PC-3 (cell line): ENCODE results near the gene CTSE. TPM values are rescaled to one million over a fixed set of nuclear protein-coding genes. Genes with fewer than 3 reads are reported as not detected.

Experiments used
- ATAC-seq: fragments of 200-7000 bp; cut with Tn5 transposase; 2 replicates; pipeline ENCODE4 v1.9.1; 2020; ENCODE audit warnings: mild to moderate bottlenecking, moderate library complexity
- BruUV-seq: library from RNA; stranded (reverse); fragments of 400-500 nt; replicated peaks from 2 replicates; lab custom pipeline; 2021; lab: Mats Ljungman, UMichigan
- CTCF ChIA-PET: fragments of 300-600 bp; sonication (Branson Sonifier 250); formaldehyde crosslinking; loops from one replicate; lab custom pipeline; 2022; ENCODE audit warnings: antibody characterized with exemption; lab: Charles Lee
- POLR2A ChIA-PET: fragments of 300-600 bp; sonication (Branson Sonifier 250); formaldehyde crosslinking; loops from one replicate; lab custom pipeline; 2022; ENCODE audit warnings: antibody characterized with exemption; ENCODE audit not compliant: unreplicated experiment; lab: Charles Lee
- DNase-seq: peaks from one replicate; pipeline ENCODE4 v3.0.0-alpha.2; 2015
- H2AFZ ChIP-seq: fragments of 300-600 bp; sonication (generic); 2 replicates; pipeline ENCODE4 v1.6.0; 2016; ENCODE audit warnings: antibody characterized with exemption, low read length
- H3F3A ChIP-seq: fragments of 300-600 bp; sonication (generic); one replicate; pipeline ENCODE4 v1.6.0; 2017; ENCODE audit warnings: antibody characterized with exemption, low read length, control low read depth, mild to moderate bottlenecking; ENCODE audit not compliant: unreplicated experiment
- H3K27ac ChIP-seq: fragments of 300-600 bp; sonication (generic); 2 replicates; pipeline ENCODE4 v1.5.1; 2016; ENCODE audit warnings: mild to moderate bottlenecking, low read length
- H3K27me3 ChIP-seq: fragments of 300-600 bp; sonication (generic); 2 replicates; pipeline ENCODE4 v1.6.1; 2016; ENCODE audit warnings: low read length, mixed read lengths
- H3K36me3 ChIP-seq: fragments of 300-600 bp; sonication (generic); 2 replicates; pipeline ENCODE4 v1.6.1; 2016; ENCODE audit warnings: low read depth, mixed run types, low read length, mixed read lengths
- H3K4me1 ChIP-seq: fragments of 300-600 bp; sonication (generic); 2 replicates; pipeline ENCODE4 v1.5.1; 2016; ENCODE audit warnings: low read length; ENCODE audit not compliant: insufficient read depth
- H3K4me2 ChIP-seq: fragments of 300-600 bp; sonication (generic); 2 replicates; pipeline ENCODE4 v1.6.0; 2016; ENCODE audit warnings: low read length
- H3K4me3 ChIP-seq: fragments of 300-600 bp; sonication (generic); 2 replicates; pipeline ENCODE4 v1.5.1; 2016; ENCODE audit warnings: mild to moderate bottlenecking, low read length, mixed read lengths
- H3K79me2 ChIP-seq: fragments of 300-600 bp; sonication (generic); 2 replicates; pipeline ENCODE4 v1.6.1; 2017; ENCODE audit warnings: low read length, mixed read lengths
- H3K9ac ChIP-seq: fragments of 300-600 bp; sonication (generic); 2 replicates; pipeline ENCODE4 v1.6.0; 2016; ENCODE audit warnings: mild to moderate bottlenecking, low read length
- H3K9me2 ChIP-seq: fragments of 300-600 bp; sonication (generic); replicated peaks from 2 replicates; pipeline ENCODE4 v1.6.1; 2016; ENCODE audit warnings: mixed run types, low read length, mixed read lengths
- H3K9me3 ChIP-seq: fragments of 300-600 bp; sonication (generic); 2 replicates; pipeline ENCODE4 v1.6.1; 2016; ENCODE audit warnings: low read length, mixed read lengths
- H4K20me1 ChIP-seq: fragments of 300-600 bp; sonication (generic); 2 replicates; pipeline ENCODE4 v1.6.1; 2016; ENCODE audit warnings: low read length, mixed read lengths
- CTCF ChIP-seq: fragments of 300-600 bp; sonication (generic); conservative IDR thresholded peaks from 2 replicates; pipeline ENCODE4 v1.5.1; 2017; ENCODE audit warnings: antibody characterized with exemption, low read depth, mild to moderate bottlenecking, low read length
- EZH2 ChIP-seq: fragments of 300-600 bp; sonication (generic); IDR thresholded peaks from one replicate; pipeline ENCODE4 v1.6.1; 2017; ENCODE audit warnings: antibody characterized with exemption, mild to moderate bottlenecking, low read length; ENCODE audit not compliant: unreplicated experiment
- EZH2phosphoT487 ChIP-seq: fragments of 300-600 bp; sonication (generic); IDR thresholded peaks from 2 replicates; pipeline ENCODE4 v1.6.1; 2018; ENCODE audit warnings: mild to moderate bottlenecking, antibody characterized with exemption, low read length, borderline replicate concordance
- intact Hi-C: fragments of 100-400 bp; cut with micrococcal nuclease; formaldehyde crosslinking; loops from 2 replicates; pipeline ENCODE4 v1.9.0; 2023
- total RNA-seq: library from RNA; depleted of rRNA; stranded (reverse); fragments of >200 nt; gene quantifications from 2 replicates; pipeline ENCODE4 v1.2.3, GENCODE V29; 2014

CTSE gene
- total RNA-seq, 1 experiment from 2014 or later, result 0.51 TPM

- no peaks in the 10 kb centered on the region for H3F3A ChIP-seq
- BruUV-seq, result no TSS peak
- H4K20me1 ChIP-seq, result no peaks in the 10 kb centered on the region
- no peak overlapping the region for H3K4me2 ChIP-seq
- H3K36me3 ChIP-seq, result no peaks in the 10 kb centered on the region
- TF ChIP-seq CTCF (no peak), EZH2 (no peak), EZH2phosphoT487 (no peak)
- no peak overlapping the region for H2AFZ ChIP-seq
- POLR2A ChIA-PET, result no interaction called here
- H3K9me3 ChIP-seq, result no peaks in the 10 kb centered on the region
- H3K27ac ChIP-seq, result no peak overlapping the region
- no peaks in the 10 kb centered on the region for H3K79me2 ChIP-seq
- intact Hi-C loops, result no loop called here
- no peak overlapping the region for H3K9ac ChIP-seq
- peaks cover 10% of the 10 kb centered on the region; the same call in 1 of the 2 replicates for H3K27me3 ChIP-seq
- H3K4me3 ChIP-seq, result no peak overlapping the region
- no peak for ATAC-seq
- H3K9me2 ChIP-seq, result no peaks in the 10 kb centered on the region
- CTCF ChIA-PET, result no interaction called here
- H3K4me1 ChIP-seq, result no peaks in the 10 kb centered on the region
- no peak for DNase-seq
These were observed 10.5 kb downstream of the CTSE start for GRCh38 chr1:206013026-206013795.

- peaks cover 10% of the 10 kb centered on the region; the same call in 1 of the 2 replicates for H3K27me3 ChIP-seq
- BruUV-seq, result no TSS peak
- CTCF ChIA-PET, result no interaction called here
- H4K20me1 ChIP-seq, result no peaks in the 10 kb centered on the region
- no peak overlapping the region for H3K4me2 ChIP-seq
- no peaks in the 10 kb centered on the region for H3K79me2 ChIP-seq
- H2AFZ ChIP-seq, result no peak overlapping the region
- no peak overlapping the region for H3K27ac ChIP-seq
- no peak overlapping the region for H3K9ac ChIP-seq
- no peaks in the 10 kb centered on the region for H3K36me3 ChIP-seq
- no peak overlapping the region for H3K4me3 ChIP-seq
- TF ChIP-seq CTCF (no peak), EZH2phosphoT487 (no peak), EZH2 (no peak)
- POLR2A ChIA-PET, result interaction anchor here (0.7 kb wide), 1 partner anchor 625 kb away, joined by 3 read pairs; no protein-coding TSS in a partner anchor
- no peaks in the 10 kb centered on the region for H3K9me3 ChIP-seq
- H3K9me2 ChIP-seq, result no peaks in the 10 kb centered on the region
- H3F3A ChIP-seq, result no peaks in the 10 kb centered on the region
- intact Hi-C loops, result no loop called here
- H3K4me1 ChIP-seq, result no peaks in the 10 kb centered on the region
- no peak for ATAC-seq
- DNase-seq, result no peak
These were observed 11.4 kb downstream of the CTSE start for GRCh38 chr1:206012086-206012859.
